NCI-H510A treated with DMSO at 0.1 percent for 48 hours (cell line): ENCODE results near the gene NCR3LG1.
A peak's percentile ranks its signal among the peaks of the same experiment; 100 is the strongest.
"Not testable (repeated sequence)": the region's sequence is repeated elsewhere in the genome, so short reads cannot be mapped to it uniquely, and the experiment has no call there.

Experiments used
- DNase-seq: peaks from one replicate; lab custom pipeline; 2025; lab: John Stamatoyannopoulos, UW

The NCR3LG1 gene

GRCh38 chr11:17412488-17413180, 61.0 kb downstream of the NCR3LG1 start:
- DNase-seq: peak; percentile 16

DNA sequence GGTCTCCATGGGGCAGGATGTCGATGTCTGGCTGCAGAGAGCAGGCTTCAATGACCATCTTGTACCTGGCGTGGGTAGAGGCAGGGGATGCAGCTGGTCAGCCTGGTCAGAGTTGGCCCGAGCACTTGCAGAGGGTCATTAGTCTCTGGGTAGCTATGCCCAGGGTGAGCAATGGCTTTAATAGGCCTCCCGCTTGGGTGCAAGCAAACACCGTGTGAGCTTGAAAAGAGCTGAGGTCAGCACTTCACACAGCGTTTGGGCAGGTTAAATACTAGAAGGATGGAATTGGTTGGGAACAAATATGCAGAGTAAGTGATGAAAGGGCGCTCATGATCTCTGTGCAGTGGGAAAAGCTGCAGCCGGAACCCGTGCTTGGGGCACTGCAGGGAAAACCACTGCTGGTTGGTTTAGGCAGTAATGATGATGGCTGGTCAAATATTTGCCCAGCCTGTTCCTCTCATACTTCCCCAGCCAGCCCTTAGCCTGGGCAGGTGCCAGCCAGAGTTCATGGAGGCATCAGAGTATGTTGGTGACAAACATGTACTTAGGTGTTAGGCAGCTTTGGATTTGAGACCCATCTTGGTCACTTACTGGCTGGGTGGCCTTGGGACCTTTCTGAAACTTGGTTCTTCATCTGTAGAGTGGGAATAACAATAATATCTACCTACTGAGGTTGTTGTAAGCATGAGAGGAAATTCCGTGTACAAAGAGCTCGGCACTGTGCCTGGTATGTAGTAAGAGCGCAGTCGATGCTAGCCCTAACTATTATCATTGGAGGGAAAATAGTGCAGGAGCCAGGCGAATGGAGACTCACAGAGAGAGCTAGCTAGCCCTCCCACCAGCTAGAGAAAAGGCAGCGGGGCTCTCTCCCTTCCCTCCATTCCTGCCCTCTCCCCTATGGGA, 62.1 kb downstream of the NCR3LG1 start:
- DNase-seq: peak; percentile 76

DNA sequence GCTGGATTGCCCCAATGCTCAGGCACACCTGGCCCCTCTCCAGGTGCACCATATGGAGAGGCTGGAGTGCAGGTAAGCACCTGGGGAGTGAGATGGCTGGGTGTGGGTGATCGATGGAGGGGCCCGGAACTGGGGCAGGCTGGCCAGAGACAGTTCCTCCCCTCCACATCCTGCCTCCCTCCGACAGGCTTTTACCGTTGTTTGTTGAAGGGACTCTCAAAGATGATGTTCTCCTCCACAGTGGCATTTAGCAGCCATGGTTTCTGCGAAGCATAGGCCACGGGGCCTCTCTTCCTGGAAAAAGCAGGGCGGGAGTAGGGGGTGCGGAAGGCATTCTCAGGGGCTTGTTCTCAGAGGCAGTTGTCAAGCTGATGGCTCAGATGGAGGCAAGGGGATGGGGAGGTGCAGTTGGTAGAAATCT, 62.7 kb downstream of the NCR3LG1 start:
- DNase-seq: peak; percentile 75

- DNase-seq: no peak
Measured at GRCh38 chr11:17414992-17415391, 63.4 kb downstream of the NCR3LG1 start.

GRCh38 chr11:17415523-17416104, 64.0 kb downstream of the NCR3LG1 start:
- no peak for DNase-seq

DNA sequence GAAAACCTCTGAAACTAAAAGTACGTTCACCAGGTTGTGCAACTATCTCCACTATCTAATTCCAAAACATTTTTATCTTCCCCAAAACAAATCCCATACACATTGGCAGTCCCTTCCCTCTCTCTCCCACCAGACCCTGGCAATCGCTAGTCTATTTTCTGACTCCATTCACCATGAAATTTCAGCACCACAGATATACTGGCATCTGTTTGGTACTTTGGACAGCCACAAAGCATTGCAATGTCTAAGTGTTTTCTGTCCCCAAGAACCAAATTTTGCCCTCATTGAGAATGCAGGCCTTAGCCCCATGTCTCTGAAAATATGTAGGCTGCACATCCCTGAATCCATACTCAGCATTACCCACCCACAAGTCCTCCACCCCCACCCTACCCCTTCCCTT, 64.9 kb downstream of the NCR3LG1 start:
- no peak for DNase-seq

DNA sequence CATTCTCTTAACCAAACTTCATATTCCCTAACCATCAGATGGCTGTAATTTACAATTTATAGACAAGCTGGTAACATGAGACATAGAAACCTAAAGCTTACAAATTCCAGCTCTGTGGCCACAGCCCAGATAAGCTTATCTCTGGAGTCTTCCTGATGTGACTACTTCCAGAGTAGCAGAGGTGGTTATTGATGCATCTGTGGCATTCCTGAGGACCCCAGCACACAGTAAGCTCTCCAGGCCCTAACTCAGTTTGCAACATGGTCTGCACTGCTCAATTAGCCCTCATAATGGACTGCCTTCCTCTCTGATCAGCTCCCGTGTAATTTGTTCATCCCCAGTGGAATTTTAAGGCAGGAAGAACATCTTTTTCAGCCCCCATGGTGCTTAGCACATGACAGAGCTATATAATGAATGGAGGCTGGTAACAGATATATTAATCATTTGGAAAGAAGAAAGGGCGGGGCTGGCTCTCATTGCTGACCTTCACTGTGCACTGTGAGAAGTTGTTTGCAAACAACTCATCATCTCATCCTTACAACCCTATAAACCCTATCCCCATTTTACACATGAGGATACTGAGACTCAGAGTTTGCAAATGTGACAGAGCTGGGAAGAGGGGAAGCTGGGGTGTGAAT, 67.0 kb downstream of the NCR3LG1 start:
- DNase-seq: no peak

GRCh38 chr11:17421781-17422180, 70.2 kb downstream of the NCR3LG1 start:
- no peak for DNase-seq

DNA sequence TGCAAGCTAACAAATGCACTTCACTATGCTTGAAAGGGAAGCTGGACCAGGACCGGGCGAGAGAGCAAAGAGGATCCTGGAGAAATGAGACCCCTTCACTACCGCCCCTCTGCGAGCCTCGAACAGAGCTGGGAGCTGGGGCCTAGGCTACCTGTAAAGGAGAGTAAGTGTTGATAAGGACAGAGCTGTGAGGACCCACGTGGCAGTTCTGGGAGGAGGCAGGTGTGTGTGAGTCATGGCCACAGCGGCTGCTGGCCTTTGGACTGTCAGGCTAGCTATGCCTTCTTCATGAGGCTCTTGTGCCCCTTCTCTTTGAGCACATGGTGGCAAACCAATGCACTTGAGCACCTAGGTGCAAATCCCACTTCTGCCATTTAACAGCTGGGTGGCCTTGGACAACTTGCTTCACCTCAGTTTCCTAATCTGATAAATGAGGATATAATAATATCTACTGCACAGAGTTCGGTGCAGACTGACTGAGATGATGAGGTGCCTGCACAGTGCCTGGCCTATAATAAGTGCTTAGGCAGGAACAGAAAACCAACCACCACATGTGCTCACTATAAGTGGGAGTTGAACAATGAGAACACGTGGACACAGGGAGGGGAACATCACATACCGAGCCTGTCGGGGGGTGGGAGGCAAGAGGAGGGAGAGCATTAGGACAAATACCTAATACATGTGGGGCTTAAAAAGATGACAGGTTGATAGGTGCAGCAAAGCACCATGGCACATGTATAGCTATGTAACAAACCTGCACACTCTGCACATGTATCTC, 72.1 kb downstream of the NCR3LG1 start:
- DNase-seq: no peak

DNA sequence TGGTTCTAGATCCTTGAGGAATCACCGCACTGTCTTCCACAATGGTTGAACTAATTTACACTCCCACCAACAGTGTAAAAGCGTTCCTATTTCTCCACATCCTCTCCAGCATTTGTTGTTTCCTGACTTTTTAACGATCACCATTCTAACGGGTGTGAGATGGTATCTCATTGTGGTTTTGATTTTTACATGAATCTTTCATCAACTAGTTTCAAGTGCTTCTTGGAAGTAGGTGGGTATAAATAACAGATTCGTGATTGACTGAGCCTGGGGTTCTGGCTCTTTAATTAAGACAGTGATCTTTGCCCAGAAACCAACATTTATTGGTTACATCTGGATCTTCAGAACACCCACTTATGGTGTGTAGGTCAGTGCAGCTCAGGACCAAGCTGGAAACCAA, 74.6 kb downstream of the NCR3LG1 start:
- DNase-seq: not testable (repeated sequence)
